ENCODE data around the gene TMEM8B. TPM values are rescaled to one million over a fixed set of nuclear protein-coding genes. Genes with fewer than 3 reads are reported as not detected.

The TMEM8B gene
- polyA plus RNA-seq, 1 of the 3 experiments (the other 2 are of a cell fraction): 5.8 TPM

DNA sequence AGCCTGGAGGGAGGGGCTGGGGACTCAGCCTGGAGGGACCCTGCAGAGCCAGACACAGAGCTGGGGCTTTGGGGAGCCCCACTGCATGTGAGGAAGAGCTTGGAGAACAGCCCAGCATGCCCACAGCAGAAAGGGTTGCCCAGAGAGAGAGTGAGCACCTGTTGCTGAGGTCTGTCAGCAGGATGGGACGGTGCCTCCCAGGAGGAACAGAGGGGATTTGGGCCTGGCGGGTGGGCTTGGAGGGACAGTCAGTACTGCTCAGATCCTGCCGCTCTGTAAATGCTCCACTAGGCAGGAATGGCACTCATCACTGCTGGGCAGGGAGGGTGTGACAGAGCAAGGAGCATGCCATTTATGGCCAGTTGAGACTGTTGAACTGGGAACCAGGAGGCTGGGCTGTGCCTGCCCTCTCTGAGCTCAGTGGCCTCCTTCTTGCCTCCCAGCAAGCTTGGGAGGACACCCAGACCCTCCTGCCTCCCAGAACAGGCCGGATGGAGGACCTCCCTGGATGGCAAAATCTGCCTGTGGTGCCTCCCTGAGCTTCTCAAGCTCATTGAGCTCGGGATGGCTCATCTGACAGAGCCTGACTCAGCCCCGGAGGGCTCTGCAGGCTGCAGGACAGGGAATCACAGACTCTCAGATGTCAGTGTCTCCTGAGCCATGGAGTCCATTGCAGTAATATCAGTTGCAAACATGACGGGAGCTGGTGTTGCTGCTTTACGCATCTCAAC, 76.2 kb downstream of the TMEM8B start:
- DNase-seq: no peak
- 0 out of 2 replicates have a peak overlapping the region, but pooled peaks have one; percentile 26 for H2AFZ ChIP-seq (ENCODE audit: low read depth)
- whole genome bisulfite sequencing (ENCODE audit: low lambda C conversion rate): 93% methylated on average over 5 of the region's 8 CpGs
- ChIA-PET POLR2A (interaction anchor here (2.2 kb wide), 1 partner anchor 40 kb away, joined by 5 read pairs; no protein-coding TSS in a partner anchor), CTCF (interaction anchor here (1.0 to 7.0 kb wide), 5 partner anchors 14 to 169 kb away, joined by 3 to 94 read pairs (median 16); no protein-coding TSS in a partner anchor)
- peak overlapping the region; percentile 50; the same call in 1 of the 2 replicates for H3K4me2 ChIP-seq
- H3K9me3 ChIP-seq: no peaks in the 10 kb centered on the region
- peaks cover 38 to 46% of the 10 kb centered on the region in 2 experiments; a peak in 3 of 4 replicates for H3K4me1 ChIP-seq (ENCODE audit: control insufficient read depth in 1 of 2, insufficient read depth in 2 of 2, low read depth in 1 of 2, low read length in 1 of 2)
- TF ChIP-seq SMC3 (IDR thresholded peaks at IDR 0.05; ENCODE audit: low read depth, low read length) (no peak), FOSL2 (IDR thresholded peaks at IDR 0.05; ENCODE audit: borderline replicate concordance, low read depth) (peak; percentile 36; the same call in 1 of the 2 replicates)
- peak overlapping the region; percentile 89 to 98 for H3K27ac ChIP-seq (ENCODE audit: low read depth in 2 of 2, low read length in 1 of 2)
- H4K20me1 ChIP-seq (ENCODE audit: insufficient read depth): no peaks in the 10 kb centered on the region
- H3K9ac ChIP-seq: peak overlapping the region; percentile 36; the same call in 1 of the 2 replicates
- H3K27me3 ChIP-seq (ENCODE audit: insufficient read depth): no peaks in the 10 kb centered on the region
- no peaks in the 10 kb centered on the region for H3K36me3 ChIP-seq (replicated peaks in 1 of 2; ENCODE audit: control insufficient read depth in 1 of 2, insufficient read depth in 2 of 2, low read length in 1 of 2)
- H3K9me2 ChIP-seq: no peaks in the 10 kb centered on the region
- no peaks in the 10 kb centered on the region; the same call in 1 of the 2 replicates for H3K79me2 ChIP-seq (ENCODE audit: insufficient read depth)
- H3F3A ChIP-seq (replicated peaks; ENCODE audit: insufficient read depth): peaks cover 37% of the 10 kb centered on the region
- H3K4me3 ChIP-seq (ENCODE audit: low read depth in 2 of 2, low read length in 1 of 2): no peak overlapping the region

DNA sequence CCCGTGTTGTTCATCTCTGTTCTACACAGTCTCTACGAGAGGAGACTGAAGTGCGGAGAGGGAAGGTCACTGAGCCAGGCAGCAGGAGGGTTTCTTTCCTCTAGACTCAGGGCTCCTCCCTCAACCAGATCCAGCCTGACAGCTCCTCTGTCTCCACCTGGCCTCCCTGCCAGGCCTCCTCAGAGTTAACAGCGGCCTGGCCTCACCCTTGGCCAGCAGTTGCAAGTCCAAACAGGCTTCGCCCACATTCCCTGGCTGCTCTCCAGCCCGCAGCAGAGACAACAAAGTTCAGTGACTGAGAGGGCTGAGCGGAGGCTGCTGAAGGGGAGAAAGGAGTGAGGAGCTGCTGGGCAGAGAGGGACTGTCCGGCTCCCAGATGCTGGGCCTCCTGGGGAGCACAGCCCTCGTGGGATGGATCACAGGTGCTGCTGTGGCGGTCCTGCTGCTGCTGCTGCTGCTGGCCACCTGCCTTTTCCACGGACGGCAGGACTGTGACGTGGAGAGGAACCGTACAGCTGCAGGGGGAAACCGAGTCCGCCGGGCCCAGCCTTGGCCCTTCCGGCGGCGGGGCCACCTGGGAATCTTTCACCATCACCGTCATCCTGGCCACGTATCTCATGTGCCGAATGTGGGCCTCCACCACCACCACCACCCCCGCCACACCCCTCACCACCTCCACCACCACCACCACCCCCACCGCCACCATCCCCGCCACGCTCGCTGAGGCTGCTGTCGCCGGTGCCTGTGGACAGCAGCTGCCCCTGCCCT, 77.1 kb downstream of the TMEM8B start, which contains the start of gene HRCT1:
Gene HRCT1, plus strand, starts transcription at position 291 of the 768 bp plus-strand sequence. Its CDS starts 86 bp downstream, at position 377.
- Histone ChIP-seq H3K9me3 (no peaks in the 10 kb centered on the region), H3K79me2 (ENCODE audit: insufficient read depth) (no peaks in the 10 kb centered on the region; the same call in 1 of the 2 replicates), H3K4me3 (ENCODE audit: low read depth in 2 of 2, low read length in 1 of 2) (no peak within 1 kb of the TSS), H3K9ac (peak within 1 kb of the TSS; percentile 68; the same call in 1 of the 2 replicates), H2AFZ (ENCODE audit: low read depth) (peak within 1 kb of the TSS; percentile 26; the same call in 1 of the 2 replicates), H3K27me3 (ENCODE audit: insufficient read depth) (no peaks in the 10 kb centered on the region), H3F3A (replicated peaks; ENCODE audit: insufficient read depth) (peaks cover 37% of the 10 kb centered on the region), H4K20me1 (ENCODE audit: insufficient read depth) (no peaks in the 10 kb centered on the region), H3K27ac (ENCODE audit: low read depth in 2 of 2, low read length in 1 of 2) (peak within 1 kb of the TSS; percentile 89 to 98), H3K4me1 (ENCODE audit: control insufficient read depth in 1 of 2, insufficient read depth in 2 of 2, low read depth in 1 of 2, low read length in 1 of 2) (peaks cover 38 to 46% of the 10 kb centered on the region in 2 experiments; a peak in 3 of 4 replicates), H3K36me3 (replicated peaks in 1 of 2; ENCODE audit: control insufficient read depth in 1 of 2, insufficient read depth in 2 of 2, low read length in 1 of 2) (no peaks in the 10 kb centered on the region), H3K9me2 (no peaks in the 10 kb centered on the region), H3K4me2 (peak within 1 kb of the TSS; percentile 50)
- no peak for DNase-seq
- CTCF ChIA-PET: interaction anchor here (1.0 to 7.0 kb wide), 8 partner anchors 15 to 231 kb away, joined by 3 to 94 read pairs (median 3); partner anchors contain the start of gene GLIPR2
- 77% methylated on average over 24 of the region's 30 CpGs for WGBS (ENCODE audit: low lambda C conversion rate)
- POLR2A ChIA-PET: interaction anchor here (2.2 kb wide), 1 partner anchor 39 kb away, joined by 5 read pairs; no protein-coding TSS in a partner anchor
- TF ChIP-seq GATA2 (CRISPR knock-in tag; IDR thresholded peaks at IDR 0.05): no peak
- TF ChIP-seq RFX5 (IDR thresholded peaks at IDR 0.05; ENCODE audit: low read length): no peak
- peak in 1 of 2 experiments; percentile 78; a peak in 1 of 4 replicates for TF ChIP-seq EP300 (IDR thresholded peaks at IDR 0.05; ENCODE audit: borderline replicate concordance in 1 of 2, low read depth in 1 of 2, low read length in 1 of 2)
- no peak for TF ChIP-seq YY1 (IDR thresholded peaks at IDR 0.05; ENCODE audit: low read depth)
- TF ChIP-seq, protein P1, sequence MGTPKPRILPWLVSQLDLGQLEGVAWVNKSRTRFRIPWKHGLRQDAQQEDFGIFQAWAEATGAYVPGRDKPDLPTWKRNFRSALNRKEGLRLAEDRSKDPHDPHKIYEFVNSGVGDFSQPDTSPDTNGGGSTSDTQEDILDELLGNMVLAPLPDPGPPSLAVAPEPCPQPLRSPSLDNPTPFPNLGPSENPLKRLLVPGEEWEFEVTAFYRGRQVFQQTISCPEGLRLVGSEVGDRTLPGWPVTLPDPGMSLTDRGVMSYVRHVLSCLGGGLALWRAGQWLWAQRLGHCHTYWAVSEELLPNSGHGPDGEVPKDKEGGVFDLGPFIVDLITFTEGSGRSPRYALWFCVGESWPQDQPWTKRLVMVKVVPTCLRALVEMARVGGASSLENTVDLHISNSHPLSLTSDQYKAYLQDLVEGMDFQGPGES (IDR thresholded peaks at IDR 0.05; ENCODE audit: low read depth, low read length): no peak
- no peak for TF ChIP-seq FOXJ3 (CRISPR knock-in tag; IDR thresholded peaks at IDR 0.05)
- no peak for TF ChIP-seq RAD21 (IDR thresholded peaks at IDR 0.05; ENCODE audit: low read length)
- no peak for TF ChIP-seq GABPA (IDR thresholded peaks at IDR 0.05; ENCODE audit: low read depth)
- TF ChIP-seq RCOR1 (IDR thresholded peaks at IDR 0.05; ENCODE audit: low read length): no peak
- no peak for TF ChIP-seq CHD2 (IDR thresholded peaks at IDR 0.05; ENCODE audit: low read length, partially characterized antibody)
- TF ChIP-seq, protein P2, sequence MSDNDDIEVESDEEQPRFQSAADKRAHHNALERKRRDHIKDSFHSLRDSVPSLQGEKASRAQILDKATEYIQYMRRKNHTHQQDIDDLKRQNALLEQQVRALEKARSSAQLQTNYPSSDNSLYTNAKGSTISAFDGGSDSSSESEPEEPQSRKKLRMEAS (IDR thresholded peaks at IDR 0.05; ENCODE audit: low read depth): peak; percentile 86
- TF ChIP-seq, protein P3, sequence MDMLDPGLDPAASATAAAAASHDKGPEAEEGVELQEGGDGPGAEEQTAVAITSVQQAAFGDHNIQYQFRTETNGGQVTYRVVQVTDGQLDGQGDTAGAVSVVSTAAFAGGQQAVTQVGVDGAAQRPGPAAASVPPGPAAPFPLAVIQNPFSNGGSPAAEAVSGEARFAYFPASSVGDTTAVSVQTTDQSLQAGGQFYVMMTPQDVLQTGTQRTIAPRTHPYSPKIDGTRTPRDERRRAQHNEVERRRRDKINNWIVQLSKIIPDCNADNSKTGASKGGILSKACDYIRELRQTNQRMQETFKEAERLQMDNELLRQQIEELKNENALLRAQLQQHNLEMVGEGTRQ (IDR thresholded peaks at IDR 0.05; ENCODE audit: borderline replicate concordance, low read depth, low read length): no peak
- TF ChIP-seq EZH2phosphoT487 (IDR thresholded peaks at IDR 0.05; ENCODE audit: borderline replicate concordance, low read depth): no peak
- TF ChIP-seq, protein P4, sequence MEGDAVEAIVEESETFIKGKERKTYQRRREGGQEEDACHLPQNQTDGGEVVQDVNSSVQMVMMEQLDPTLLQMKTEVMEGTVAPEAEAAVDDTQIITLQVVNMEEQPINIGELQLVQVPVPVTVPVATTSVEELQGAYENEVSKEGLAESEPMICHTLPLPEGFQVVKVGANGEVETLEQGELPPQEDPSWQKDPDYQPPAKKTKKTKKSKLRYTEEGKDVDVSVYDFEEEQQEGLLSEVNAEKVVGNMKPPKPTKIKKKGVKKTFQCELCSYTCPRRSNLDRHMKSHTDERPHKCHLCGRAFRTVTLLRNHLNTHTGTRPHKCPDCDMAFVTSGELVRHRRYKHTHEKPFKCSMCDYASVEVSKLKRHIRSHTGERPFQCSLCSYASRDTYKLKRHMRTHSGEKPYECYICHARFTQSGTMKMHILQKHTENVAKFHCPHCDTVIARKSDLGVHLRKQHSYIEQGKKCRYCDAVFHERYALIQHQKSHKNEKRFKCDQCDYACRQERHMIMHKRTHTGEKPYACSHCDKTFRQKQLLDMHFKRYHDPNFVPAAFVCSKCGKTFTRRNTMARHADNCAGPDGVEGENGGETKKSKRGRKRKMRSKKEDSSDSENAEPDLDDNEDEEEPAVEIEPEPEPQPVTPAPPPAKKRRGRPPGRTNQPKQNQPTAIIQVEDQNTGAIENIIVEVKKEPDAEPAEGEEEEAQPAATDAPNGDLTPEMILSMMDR (IDR thresholded peaks at IDR 0.05): no peak
- TF ChIP-seq SIN3A (IDR thresholded peaks at IDR 0.05; ENCODE audit: borderline replicate concordance, low read depth, low read length): peak; percentile 76; the same call in 1 of the 2 replicates
- peak; percentile 99 for TF ChIP-seq NFIC (IDR thresholded peaks at IDR 0.05; ENCODE audit: borderline replicate concordance)
- TF ChIP-seq MXI1 (IDR thresholded peaks at IDR 0.05; ENCODE audit: low read depth, low read length): no peak

Measured in SK-N-SH (cell line).